NOMO-1 (cell line): ENCODE measurements around the gene PSMD3.
A peak's percentile ranks its signal among the peaks of the same experiment; 100 is the strongest.

ENCODE experiments used
- DNase-seq, 2 experiments: peaks; one replicate each; lab custom pipeline; 2025; ENCODE audit not compliant: unreplicated experiment in 2 of 2; lab: John Stamatoyannopoulos, UW

PSMD3 gene

GRCh38 chr17:39955726-39956225, 24.8 kb upstream of the PSMD3 start:
- no peak for DNase-seq

GRCh38 chr17:39960524-39961041, 20.0 kb upstream of the PSMD3 start:
- no peak for DNase-seq

- no peak for DNase-seq
These were observed 17.9 kb upstream of the PSMD3 start, which contains the start of gene GSDMA for GRCh38 chr17:39962642-39963220. Gene GSDMA, plus strand, starts transcription at chr17:39963004. Its CDS starts 2,684 bp downstream, at chr17:39965688.

GRCh38 chr17:39963829-39964228, 16.8 kb upstream of the PSMD3 start:
- DNase-seq, result no peak

GRCh38 chr17:39965017-39965699, 15.4 kb upstream of the PSMD3 start:
- no peak for DNase-seq

GRCh38 chr17:39966771-39967170, 13.8 kb upstream of the PSMD3 start:
- DNase-seq, result no peak

- DNase-seq, result no peak
These were observed 11.8 kb upstream of the PSMD3 start for GRCh38 chr17:39968761-39969160.

GRCh38 chr17:39969375-39969774, 11.2 kb upstream of the PSMD3 start:
- DNase-seq, result no peak

- no peak for DNase-seq
These were observed 10.4 kb upstream of the PSMD3 start for GRCh38 chr17:39970157-39970692.

- no peak for DNase-seq
These were observed 9.5 kb upstream of the PSMD3 start for GRCh38 chr17:39971076-39971603.

- DNase-seq, result peak in 1 of 2 experiments; percentile 51
These were observed 8.3 kb upstream of the PSMD3 start for GRCh38 chr17:39972271-39972670.

- no peak for DNase-seq
These were observed 7.1 kb upstream of the PSMD3 start for GRCh38 chr17:39973496-39973895.

- DNase-seq, result no peak
These were observed 6.2 kb upstream of the PSMD3 start for GRCh38 chr17:39974433-39974832.

- DNase-seq, result no peak
These were observed 4.8 kb upstream of the PSMD3 start for GRCh38 chr17:39975801-39976200.

- DNase-seq, result no peak
These were observed 1.5 kb upstream of the PSMD3 start for GRCh38 chr17:39979016-39979670.

GRCh38 chr17:39979893-39980350, 685 bp upstream of the PSMD3 start:
- peak; percentile 29 to 69 for DNase-seq

- no peak for DNase-seq
These were observed 667 bp downstream of the PSMD3 start for GRCh38 chr17:39981207-39981741.

GRCh38 chr17:39981766-39982375, 1.3 kb downstream of the PSMD3 start:
- peak; percentile 32 to 56 for DNase-seq

GRCh38 chr17:39988206-39988810, 7.7 kb downstream of the PSMD3 start:
- no peak for DNase-seq

GRCh38 chr17:39994448-39994847, 13.8 kb downstream of the PSMD3 start:
- DNase-seq, result no peak
